ENCODE results near the gene SPAST.
"Not testable (repeated sequence)": the region's sequence is repeated elsewhere in the genome, so short reads cannot be mapped to it uniquely, and the experiment has no call there.

The SPAST gene

DNA sequence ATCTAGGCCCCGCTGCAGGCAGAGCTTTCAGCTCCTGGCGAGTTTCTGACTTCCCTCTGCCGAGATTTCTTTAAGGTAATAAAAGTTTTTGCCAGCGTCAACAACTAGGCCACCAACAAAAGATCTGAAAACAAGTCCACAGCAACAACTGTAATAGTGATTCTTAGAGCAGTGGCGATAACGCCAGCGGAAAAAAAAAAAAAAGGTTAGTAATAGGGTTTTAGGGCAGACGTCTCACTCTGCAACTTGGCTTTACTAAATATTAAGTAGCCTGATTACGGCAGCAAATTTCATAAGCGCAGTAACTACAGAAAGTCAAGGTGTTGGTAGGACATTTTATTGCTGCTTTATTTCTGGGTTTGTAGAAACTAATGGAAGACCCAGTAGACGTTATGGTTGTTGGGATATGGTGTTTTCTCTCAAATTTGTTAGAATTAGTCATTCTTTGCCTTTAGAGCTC is 102.8 kb downstream of the SPAST start:
- no peak for DNase-seq (ENCODE audit: low read depth in 2 of 2)
- H3K4me3 ChIP-seq (replicated peaks in 1 of 2; ENCODE audit: low read depth in 2 of 2, low read length in 2 of 2) = peak overlapping the region; percentile 74 to 81
- TF ChIP-seq, protein P1, sequence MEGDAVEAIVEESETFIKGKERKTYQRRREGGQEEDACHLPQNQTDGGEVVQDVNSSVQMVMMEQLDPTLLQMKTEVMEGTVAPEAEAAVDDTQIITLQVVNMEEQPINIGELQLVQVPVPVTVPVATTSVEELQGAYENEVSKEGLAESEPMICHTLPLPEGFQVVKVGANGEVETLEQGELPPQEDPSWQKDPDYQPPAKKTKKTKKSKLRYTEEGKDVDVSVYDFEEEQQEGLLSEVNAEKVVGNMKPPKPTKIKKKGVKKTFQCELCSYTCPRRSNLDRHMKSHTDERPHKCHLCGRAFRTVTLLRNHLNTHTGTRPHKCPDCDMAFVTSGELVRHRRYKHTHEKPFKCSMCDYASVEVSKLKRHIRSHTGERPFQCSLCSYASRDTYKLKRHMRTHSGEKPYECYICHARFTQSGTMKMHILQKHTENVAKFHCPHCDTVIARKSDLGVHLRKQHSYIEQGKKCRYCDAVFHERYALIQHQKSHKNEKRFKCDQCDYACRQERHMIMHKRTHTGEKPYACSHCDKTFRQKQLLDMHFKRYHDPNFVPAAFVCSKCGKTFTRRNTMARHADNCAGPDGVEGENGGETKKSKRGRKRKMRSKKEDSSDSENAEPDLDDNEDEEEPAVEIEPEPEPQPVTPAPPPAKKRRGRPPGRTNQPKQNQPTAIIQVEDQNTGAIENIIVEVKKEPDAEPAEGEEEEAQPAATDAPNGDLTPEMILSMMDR (IDR thresholded peaks at IDR 0.05; ENCODE audit: low read depth, low read length) = no peak

DNA sequence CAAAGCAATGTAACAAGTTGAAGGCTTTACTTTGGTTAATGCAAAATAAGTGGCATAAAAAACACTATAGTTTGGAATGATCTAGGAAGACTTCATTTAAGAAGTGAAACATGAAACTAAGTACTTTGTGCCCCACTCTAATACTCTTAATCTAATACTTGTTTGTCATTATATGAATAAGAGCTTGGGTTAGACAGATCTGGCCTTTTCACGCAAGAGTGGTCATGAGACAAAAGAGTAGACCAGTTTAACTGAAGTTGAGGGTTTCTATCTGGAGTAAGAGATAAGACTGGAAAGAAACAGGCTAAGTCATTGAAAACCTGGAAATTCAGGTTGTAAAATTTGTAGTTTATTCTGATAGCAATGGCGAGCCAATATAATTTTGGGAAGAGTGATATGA is 105.2 kb downstream of the SPAST start:
- H3K4me3 ChIP-seq (replicated peaks in 1 of 2; ENCODE audit: low read depth in 2 of 2, low read length in 2 of 2) = no peak overlapping the region
- DNase-seq (ENCODE audit: low read depth in 2 of 2) = no peak
- TF ChIP-seq, protein P1 (IDR thresholded peaks at IDR 0.05; ENCODE audit: low read depth, low read length) = no peak

DNA sequence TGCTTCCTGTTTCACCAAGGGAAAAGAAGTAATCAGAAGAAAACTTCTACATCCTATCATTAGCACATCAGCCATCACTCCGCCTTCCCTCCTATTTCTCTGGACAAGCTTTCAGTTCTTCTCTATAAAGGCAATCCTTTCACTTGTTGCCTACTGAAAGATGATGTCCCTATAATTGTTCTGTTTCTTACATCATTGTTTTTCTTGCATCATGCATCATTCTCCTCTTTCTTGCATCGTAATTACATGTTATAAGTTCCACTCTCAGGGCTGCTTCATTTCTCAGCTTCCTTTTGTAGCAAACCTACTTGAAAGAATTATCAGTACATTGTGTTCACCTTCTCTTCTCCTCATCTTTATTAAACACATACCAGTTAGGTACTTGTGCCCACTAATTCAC is 109.5 kb downstream of the SPAST start:
- H3K4me3 ChIP-seq (replicated peaks in 1 of 2; ENCODE audit: low read depth in 2 of 2, low read length in 2 of 2) = no peak overlapping the region
- TF ChIP-seq, protein P1 (IDR thresholded peaks at IDR 0.05; ENCODE audit: low read depth, low read length) = no peak
- DNase-seq (ENCODE audit: low read depth in 2 of 2) = peak in 1 of 2 donors; percentile 8

DNA sequence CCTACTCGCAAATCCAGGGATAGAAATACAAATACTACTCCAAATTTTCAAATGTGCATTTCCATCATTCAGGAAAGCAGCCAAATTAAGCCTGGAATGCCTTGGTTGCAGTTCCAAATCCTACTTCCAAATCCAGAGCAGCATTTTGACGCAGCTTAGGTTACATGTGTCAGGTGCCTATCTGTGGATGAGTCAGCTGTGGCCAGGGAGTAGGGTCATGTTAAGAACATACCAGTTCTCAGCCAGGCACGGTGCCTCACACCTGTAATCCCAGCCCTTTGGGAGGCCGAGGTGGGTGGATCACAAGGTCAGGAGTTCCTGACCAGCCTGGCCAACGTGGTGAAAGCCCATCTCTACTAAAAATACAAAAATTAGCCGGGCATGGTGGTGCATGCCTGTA is 119.3 kb downstream of the SPAST start:
- TF ChIP-seq, protein P1 (IDR thresholded peaks at IDR 0.05; ENCODE audit: low read depth, low read length) = no peak
- no peak for DNase-seq (ENCODE audit: low read depth in 2 of 2)
- H3K4me3 ChIP-seq (replicated peaks in 1 of 2; ENCODE audit: low read depth in 2 of 2, low read length in 2 of 2) = no peak overlapping the region

DNA sequence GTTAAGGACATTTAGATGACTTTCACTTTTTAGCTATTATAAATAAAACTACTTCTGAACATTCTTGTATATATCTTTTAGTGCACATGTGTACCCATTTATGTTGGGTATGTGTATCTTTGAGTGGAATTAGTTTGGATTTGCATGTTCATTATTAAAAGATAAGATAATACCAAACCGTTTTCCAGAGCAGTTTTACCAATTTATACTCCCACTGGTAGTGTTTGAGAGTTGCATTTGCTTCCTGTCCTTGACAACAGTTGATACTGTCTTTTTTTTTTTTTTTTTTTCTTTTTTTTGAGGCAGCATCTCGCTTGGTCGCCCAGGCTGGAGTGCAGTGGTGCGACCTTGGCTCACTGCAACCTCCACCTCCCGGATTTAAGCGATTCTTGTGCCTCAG is 125.7 kb downstream of the SPAST start:
- DNase-seq (ENCODE audit: low read depth in 2 of 2) = no peak
- no peak overlapping the region for H3K4me3 ChIP-seq (replicated peaks in 1 of 2; ENCODE audit: low read depth in 2 of 2, low read length in 2 of 2)
- TF ChIP-seq, protein P1 (IDR thresholded peaks at IDR 0.05; ENCODE audit: low read depth, low read length) = no peak

DNA sequence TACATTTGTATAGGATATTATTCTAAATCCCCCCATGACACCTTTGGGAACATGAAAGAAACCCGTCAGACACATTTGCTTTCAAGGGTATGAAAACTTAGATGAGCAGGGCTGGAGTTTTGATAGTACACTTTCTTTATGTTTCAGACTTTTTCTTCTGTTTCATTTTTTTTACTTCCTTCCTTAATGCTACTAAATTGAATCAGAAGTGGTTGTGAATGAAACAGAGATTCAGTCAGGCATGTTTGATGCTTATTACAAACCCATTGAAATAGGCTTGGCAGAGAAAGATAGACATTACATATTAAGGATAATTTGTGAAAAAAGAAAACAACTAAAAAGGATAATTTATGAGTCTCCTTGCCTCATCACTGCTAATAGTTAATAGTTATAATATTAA is 129.1 kb downstream of the SPAST start:
- no peak for DNase-seq (ENCODE audit: low read depth in 2 of 2)
- no peak overlapping the region for H3K4me3 ChIP-seq (replicated peaks in 1 of 2; ENCODE audit: low read depth in 2 of 2, low read length in 2 of 2)
- TF ChIP-seq, protein P1 (IDR thresholded peaks at IDR 0.05; ENCODE audit: low read depth, low read length) = no peak

DNA sequence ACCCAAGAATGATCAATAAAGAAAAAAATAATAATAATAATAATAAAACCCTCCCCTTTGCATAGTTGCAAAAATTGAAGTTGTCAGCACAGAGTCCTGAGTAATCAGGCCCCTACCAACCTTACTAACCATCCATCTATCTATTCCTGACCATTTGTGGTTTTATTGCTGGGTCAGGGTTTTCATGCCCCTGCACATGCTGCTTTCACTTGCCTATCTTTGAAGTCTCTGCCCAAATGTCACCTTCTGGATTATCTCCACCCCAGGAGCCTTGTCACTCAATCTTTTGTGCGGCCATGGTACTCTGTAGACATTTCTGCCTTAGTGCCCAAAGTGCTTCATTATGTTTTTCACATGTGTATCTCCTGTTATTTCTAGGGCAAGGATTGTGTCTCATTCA is 137.5 kb downstream of the SPAST start:
- TF ChIP-seq, protein P1 (IDR thresholded peaks at IDR 0.05; ENCODE audit: low read depth, low read length) = no peak
- DNase-seq (ENCODE audit: low read depth in 2 of 2) = no peak
- no peak overlapping the region for H3K4me3 ChIP-seq (replicated peaks in 1 of 2; ENCODE audit: low read depth in 2 of 2, low read length in 2 of 2)

DNA sequence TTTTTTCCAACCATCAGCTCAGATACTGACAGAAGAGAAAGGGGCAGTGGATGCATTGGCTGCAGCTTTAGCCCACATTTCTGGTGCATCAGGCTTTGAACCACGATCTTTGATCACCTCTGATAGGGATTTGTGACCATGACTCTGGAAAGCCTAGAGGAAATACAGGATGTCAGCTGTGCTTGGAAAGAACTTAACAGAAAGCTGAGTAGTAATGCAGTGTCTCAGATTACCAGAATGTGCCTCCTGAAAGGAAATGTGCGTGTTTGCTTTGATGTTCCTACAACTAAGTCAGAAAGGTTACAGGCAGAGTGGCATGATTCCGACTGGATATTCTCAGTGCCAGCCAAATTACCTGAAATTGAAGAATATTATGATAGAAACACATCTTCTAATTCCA is 140.1 kb downstream of the SPAST start:
- not testable (repeated sequence) for DNase-seq (ENCODE audit: low read depth in 2 of 2)

More for the DNA sequence above, 140.1 kb downstream of the SPAST start:
- not testable (repeated sequence) for H3K4me3 ChIP-seq (replicated peaks in 1 of 2; ENCODE audit: low read depth in 2 of 2, low read length in 2 of 2)
